OCI-LY1 (cell line): ENCODE measurements around the gene AGRP.

Experiments used
- CTCF ChIP-seq: fragments of 200-600 bp; sonication (generic), shearing (Covaris generic); IDR thresholded peaks from 2 replicates; pipeline ENCODE4 v1.5.1; 2017; ENCODE audit warnings: mild to moderate bottlenecking, antibody characterized with exemption, low read length, moderate library complexity, mixed read lengths
- EZH2 ChIP-seq: fragments of 200-600 bp; sonication (generic), shearing (Covaris generic); IDR thresholded peaks from 2 replicates; pipeline ENCODE4 v1.8.0; 2017; ENCODE audit warnings: borderline replicate concordance, mixed run types, mild to moderate bottlenecking, antibody characterized with exemption, low read length, moderate library complexity, mixed read lengths

GRCh38 chr16:67466581-67466980, 16.8 kb downstream of the AGRP start:
- TF ChIP-seq CTCF (no peak), EZH2 (no peak)
